B cell (primary cell): ENCODE data around the gene SYNGR3.

Experiments used
- CTCF ChIP-seq: fragments of 200-600 bp; IDR thresholded peaks from one replicate; pipeline ENCODE4 v1.8.0; 2022; ENCODE audit warnings: antibody characterized with exemption, mild to moderate bottlenecking
- EZH2 ChIP-seq: IDR thresholded peaks from 2 replicates; pipeline ENCODE4 v1.6.1; 2012; ENCODE audit warnings: borderline replicate concordance, low read depth, mild to moderate bottlenecking, moderate library complexity, low read length; ENCODE audit not compliant: insufficient read depth, poor library complexity, severe bottlenecking

DNA sequence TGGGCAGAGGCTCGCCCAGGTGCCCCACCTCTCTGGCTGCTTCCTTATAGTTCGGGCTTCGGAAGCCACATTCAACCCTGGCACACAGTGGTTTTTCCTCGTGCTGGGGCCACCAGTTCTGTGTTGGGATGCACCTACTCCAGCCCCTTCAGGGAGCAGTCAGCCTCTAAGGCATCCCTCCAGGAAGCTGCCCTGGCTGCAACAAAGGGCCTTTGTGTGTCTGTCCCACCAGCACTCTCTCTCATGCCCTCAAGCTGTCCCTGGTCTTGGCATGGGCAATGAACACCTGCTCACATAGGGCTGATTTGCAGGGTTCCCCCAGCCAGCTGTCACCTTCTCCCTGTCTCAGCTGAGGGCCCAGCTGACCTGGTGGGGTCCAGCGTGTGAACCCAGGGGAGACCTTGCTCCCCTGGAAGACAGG, 7.7 kb upstream of the SYNGR3 start:
- TF ChIP-seq CTCF: no peak
- TF ChIP-seq EZH2: no peak
